Measurements from ENCODE around the gene PML.
"Not testable (repeated sequence)": the region's sequence is repeated elsewhere in the genome, so short reads cannot be mapped to it uniquely, and the experiment has no call there.

The PML gene

DNA sequence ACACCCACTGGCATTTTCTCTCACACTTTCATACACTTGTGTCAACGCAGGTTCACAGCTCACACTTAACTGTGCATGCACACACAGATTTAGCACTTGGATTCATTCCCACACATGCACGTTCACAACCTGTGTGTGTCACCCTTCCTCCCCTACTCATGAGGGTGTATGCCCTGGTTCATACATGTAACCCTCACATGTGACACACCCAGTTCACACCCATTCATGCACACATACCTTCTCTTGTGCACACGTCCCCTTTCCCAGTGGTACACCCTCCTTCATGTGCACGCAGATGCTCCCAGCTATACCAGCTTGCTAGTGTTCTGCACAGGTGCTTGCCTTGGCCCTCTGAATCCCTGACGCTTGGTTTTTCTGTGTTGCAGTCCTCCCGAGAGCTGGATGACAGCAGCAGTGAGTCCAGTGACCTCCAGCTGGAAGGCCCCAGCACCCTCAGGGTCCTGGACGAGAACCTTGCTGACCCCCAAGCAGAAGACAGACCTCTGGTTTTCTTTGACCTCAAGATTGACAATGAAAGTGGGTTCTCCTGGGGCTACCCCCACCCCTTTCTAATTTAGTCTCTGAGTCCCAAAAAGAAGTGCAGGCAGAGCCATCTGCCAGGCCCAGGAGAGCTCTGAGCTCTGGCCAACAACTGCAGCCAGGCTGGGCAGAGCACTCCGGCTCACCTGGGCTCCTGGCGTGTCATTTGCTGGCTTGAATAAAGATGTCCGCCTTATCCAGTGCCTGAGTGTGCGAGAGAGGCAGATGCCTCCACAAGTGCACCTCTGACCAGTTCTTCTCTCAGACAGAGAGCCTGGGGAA is 48.3 kb downstream of the PML start:
- DNase-seq = no peak

DNA sequence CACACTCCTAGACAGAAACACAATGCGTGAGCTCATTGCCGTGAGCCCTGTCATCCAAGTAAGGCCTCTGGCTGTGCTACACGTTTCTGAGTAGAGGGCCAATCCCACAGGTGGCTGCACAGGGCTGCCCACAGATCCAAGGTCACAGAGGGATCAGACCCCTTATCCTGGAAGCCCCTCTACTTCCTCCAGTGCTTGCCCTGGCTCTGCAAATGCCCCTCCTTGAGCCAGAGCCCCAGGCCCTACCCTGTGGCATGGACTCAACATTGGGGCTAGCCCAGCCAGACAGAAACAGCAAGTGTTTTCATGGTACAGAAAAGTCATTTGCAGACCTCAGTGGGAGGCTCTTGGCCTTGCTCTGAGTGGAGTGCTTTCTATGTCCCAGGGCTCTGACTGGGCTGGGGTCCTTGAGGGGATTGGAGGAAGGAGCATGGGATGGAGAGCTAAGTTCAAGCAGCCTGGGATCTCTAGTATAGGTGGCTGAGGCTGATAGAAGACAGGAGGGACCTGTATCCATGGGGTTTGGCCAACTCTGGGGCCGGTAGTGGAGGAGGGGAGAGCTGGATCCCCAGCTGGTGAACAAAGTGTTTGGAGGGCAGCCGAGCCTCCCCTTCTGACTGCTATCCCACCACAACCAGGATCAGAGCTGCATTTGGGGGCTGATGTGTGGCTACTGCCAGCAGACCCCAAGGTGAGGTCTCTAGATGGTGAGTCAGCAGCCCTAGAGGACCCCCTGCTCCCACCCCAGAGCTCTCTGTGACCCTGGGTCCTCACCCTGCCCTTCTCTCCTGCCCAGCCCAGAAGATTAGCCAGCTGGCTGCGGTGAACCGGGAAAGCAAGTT is 49.1 kb downstream of the PML start:
- DNase-seq = no peak

DNA sequence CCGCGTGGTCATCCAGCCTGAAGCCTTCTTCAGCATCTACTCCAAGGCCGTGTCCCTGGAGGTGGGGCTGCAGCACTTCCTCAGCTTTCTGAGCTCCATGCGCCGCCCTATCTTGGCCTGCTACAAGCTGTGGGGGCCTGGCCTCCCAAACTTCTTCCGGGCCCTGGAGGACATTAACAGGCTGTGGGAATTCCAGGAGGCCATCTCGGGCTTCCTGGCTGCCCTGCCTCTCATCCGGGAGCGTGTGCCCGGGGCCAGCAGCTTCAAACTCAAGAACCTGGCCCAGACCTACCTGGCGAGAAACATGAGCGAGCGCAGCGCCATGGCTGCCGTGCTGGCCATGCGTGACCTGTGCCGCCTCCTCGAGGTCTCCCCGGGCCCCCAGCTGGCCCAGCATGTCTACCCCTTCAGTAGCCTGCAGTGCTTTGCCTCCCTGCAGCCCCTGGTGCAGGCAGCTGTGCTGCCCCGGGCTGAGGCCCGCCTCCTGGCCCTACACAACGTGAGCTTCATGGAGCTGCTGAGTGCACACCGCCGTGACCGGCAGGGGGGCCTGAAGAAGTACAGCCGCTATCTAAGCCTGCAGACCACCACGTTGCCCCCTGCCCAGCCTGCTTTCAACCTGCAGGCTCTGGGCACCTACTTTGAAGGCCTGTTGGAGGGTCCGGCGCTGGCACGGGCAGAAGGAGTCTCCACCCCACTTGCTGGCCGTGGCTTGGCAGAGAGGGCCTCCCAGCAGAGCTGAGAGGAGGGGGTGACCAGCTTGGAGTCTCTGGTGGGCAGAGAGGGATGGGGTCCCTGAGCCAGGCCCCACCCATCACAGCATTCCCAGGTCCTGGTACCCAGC is 50.0 kb downstream of the PML start:
- DNase-seq = no peak

DNA sequence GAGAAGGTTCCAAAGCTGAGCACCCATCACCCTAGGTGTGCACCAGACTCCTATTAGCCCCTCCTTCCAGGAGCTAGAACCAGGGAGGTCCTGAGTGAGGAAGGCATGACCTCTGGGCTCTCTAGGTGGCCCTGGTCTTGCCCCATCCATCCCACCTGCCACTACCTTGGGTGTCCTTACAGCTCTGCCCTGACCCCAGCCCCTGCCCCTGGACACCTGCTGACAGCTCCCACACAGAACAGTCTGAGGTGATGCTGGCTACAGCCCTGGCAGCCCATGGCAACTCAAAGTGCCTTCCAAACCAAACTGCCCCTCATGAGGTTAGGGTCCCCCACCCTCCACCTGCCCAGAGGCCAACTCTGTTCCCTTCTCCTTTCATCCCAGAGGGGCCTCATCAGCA is 50.7 kb downstream of the PML start:
- no peak for DNase-seq

DNA sequence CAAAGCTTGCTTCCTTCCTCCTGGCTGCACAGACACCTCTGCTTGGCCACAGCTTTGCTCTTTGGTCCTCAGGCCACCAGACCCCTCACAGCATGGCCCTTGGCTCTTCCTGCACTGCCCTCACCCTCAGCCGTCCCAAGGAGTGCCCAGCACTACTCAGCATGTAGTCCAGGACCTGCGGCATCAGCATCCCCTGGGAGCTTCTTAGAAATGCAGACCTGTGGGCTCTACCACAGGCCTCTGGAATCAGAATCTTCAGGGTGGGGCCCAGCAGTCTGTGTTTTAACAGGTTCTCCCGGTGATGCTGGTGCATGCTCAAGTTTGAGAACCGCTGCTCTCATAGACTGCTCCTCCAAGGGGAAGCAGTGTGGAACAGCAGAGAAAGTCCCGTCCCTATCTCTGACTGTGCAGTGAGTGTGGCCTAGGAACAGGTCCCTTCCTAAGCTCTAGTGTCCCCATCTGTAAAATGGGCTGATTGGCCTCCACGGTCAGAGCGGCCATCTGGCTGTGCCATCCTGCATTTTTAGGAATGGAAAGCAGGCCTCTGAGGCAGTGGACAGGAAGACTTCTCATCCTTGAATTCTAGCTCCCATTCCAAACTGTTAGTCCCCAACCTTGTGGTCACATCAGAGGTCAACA is 51.2 kb downstream of the PML start:
- DNase-seq = no peak

DNA sequence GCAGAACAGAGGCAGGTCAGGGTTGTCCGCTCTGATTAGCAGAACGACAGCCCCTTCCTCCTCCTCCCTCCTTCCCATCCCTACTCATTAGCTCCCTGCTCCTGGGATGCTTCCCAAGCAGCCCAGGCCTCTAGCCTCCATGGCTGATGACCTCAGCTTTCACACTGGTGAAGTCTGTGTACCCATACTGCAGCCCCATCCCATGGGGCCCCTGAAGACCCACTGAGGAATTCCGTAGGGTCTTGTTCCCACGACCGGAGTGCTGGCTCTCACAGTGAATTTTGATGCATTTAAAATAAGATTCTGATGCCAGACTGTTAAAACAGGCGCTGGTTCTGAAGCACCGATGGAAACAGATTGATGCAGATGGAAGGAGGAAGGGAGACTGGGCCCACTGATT is 51.8 kb downstream of the PML start:
- no peak for DNase-seq

DNA sequence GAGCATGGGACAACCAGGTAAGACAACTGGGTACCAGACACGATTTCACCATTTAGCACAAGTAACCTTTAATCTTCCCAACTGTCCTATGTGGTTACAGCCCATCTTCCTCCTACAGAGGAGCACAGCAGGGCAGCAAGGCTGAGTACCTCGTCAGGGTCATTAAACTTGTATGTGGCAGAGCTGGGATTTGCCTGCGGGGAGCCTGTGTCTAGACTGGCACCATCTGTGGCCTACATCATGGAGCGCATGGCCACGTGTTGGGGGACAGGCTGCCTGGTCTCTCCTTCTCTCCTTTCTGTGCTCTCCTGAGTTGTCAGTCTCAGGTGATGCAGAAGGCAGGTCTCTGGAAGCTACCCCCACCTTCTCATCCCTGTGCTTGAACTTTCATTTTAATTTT is 55.6 kb downstream of the PML start:
- peak; percentile 72 for DNase-seq

DNA sequence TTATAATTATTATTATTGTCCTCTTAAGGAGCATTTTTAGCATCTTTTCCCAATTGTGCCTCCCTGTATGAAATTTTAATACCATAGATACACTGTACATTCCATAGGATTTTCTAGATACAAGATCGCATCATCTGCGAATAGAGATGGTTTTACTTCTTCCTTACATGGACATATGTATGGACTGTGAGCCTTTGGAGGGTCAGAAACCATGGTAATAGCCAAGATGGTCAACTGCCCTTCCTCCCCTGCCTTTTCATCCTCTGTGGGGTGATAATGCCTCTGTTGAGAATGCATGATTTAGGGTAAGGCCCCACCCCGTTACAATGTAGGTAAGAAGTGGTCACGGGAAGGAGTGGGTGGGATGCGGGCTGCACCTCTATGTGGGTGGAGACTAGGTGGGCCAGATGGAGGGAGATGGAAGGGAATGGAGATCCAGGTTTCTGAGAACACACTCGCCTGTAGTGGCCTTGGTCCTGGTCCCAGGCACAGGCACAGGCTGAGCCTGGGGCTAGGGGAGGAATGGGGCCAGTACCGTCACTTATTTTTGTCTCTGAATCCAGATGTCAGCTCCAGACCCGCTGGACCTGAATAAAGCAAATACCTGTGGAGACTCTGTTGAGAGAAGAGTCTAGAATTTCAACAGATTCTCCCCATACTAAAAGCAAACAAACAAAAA is 56.2 kb downstream of the PML start:
- DNase-seq = no peak

DNA sequence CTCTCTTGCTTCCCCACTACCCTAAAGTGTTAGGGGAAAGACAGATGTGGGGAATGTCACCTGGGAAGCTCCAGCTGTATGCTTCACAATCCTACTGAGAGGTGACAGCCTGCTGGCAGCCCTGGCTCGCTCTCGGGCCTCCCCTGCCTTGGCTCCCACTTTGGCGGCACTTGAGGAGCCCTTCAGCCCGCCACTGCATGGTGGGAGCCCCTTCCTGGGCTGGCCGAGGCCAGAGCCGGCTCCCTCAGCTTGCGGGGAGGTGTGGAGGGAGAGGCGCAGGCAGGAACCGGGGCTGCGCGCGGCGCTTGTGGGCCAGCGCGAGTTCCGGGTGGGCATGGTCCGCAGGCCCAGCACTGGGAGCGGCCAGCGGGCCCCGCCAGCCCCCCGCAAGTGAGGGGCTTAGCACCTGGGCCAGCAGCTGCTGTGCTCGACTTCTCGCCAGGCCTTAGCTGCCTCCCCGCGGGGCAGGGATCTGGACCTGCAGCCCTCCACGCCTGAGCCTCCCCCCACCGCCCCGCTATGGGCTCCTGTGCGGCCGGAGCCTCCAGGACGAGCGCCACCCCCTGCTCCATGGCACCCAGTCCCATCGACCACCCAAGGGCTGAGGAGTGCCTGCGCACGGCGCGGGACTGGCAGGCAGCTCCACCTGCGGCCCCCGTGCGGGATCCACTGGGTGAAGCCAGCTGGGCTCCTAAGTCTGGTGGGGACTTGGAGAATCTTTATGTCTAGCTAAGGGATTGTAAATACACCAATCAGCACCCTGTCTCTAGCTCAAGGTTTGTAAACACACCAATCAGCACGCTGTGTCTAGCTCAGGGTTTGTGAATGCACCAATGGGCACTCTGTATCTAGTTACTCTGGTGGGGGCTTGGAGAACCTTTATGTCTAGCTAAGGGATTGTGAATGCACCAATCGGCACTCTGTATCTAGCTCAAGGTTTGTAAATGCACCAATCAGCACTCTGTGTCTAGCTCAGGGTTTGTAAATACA is 58.0 kb downstream of the PML start:
- DNase-seq = not testable (repeated sequence)

DNA sequence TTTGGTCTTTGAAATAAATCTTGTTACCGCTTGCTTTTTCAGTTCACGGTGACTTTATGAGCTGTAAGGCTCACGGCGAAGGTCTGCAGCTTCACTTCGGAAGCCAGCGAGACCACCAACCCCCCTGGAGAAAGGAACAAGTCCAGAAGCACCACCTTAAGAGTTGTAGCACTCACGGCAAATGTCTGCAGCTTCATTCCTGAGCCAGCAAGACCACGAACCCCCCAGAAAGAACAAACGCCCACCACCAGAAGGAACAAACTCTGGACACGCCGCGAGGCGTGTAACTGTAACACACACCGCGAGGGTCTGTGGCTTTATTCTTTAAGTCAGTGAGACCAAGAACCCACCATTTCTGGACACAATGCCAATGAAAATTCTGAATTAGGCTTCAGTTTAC is 59.0 kb downstream of the PML start:
- no peak for DNase-seq

DNA sequence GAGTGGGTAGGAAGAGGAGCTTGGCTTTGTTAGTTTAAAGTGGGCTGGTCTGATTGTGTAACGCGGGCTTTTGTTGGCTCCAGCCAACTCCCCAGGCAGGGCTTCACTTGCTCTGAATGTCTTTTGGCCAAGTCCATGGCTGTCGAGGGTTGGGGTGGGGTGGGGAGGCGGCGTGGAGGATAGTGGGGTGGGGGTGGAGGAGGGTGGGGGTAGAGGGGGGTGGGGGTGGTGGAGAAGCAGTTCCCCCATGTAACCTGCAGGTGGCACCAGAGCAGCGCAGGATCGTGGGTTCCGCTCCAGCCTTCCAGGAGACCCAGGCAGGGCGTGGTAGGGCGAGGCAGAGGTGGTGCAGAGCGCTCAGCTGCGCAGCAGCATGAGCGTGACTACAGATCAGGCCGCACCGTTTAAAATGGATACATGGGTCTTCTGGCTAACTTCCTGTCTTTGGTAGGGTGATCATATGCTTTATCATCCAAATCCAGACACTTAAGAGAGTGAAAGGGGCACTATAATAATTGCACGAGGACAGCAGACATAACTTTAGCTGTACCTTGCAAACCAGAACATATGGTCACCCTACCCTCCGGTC is 59.5 kb downstream of the PML start:
- DNase-seq = peak; percentile 93

DNA sequence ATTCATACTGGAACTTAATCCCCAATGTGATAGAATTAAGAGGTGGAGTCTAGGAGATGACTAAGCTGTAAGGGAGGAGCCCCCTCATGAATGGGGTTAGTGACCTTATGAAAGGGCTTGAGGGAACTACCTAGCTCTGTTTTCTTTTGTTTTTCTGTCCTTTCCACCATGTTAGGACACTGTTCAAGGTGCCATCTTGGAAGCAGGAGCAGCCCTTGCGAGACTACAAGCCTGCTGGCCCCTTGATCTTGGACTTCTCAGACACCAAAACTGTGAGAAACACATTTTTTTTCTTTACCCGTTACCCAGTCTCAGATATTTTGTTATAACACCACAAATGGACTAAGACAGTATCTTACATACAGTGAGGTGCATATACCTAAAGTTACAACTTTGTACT is 61.3 kb downstream of the PML start:
- DNase-seq = no peak

DNA sequence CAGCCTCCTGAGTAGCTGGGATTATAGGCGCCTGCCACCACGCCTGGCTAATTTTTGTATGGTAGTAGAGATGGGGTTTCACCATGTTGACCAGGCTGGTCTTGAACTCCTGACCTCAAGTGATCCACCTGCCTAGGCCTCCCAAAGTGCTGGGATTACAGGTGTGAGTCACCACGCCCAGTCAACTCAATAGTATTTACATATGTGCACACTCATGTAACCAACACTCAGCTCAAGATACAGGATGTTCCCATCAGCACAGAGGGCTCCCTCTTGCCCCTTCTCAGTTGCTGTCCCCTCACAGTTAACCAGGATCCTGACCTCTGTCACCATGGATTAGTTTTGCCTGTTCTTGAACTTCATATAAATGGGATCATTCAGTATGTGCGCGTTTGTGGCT is 61.8 kb downstream of the PML start:
- not testable (repeated sequence) for DNase-seq

DNA sequence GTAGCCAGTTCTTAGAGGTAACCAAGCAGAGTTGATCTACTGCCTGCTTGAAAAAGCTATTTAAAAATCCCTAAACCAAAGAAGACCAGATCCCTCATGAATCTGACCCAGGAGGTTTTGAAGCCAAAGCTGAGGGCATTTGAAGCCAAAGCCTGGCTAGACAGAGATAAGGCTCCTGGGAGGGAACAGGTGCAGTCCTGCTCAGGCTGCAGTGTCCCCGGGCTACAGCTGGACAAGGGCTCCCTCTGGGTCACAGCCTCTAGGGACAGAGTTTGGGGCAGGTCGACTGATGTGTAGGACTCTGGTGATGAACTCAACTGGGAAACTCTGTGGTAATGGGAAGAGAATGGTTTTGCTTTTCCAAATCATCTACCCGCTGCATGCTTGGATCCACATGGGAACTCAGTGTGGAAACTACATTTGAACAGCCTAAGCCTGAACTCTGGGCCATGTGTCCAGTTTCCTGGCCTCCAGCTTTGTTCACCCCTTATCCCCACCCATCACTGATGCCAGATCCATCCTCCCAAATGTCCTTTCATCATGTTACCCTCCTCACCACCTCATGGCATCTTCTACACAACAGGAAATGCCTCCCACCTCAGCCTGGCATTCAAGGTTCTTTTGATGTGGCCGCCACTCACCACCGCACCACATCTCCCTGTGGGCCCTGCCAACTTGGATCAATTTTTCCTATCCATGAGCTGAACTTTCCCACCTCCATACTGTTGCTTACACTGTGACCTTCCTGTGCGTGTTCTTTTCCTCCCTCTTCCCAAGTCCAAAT is 64.7 kb downstream of the PML start:
- DNase-seq = not testable (repeated sequence)

DNA sequence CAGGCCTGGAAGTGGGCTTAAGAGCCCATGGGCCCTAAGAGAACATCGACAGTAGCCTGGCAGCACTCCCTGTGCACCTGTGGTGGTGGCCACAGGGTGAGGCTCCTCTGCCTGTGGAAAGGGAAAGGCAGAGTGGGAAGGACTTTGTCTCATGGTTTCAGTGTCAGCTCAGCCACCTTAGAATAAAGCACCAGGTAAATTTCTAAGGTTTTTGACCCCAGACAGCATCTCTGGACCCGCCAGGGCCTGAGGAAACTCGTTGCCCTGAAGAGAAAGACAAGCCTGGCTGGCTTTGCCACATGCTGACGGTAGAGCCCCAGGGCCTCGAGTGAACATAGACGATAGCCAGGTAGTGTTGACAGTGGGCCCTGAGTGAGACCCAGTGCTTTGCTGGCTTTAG is 65.7 kb downstream of the PML start:
- no peak for DNase-seq

DNA sequence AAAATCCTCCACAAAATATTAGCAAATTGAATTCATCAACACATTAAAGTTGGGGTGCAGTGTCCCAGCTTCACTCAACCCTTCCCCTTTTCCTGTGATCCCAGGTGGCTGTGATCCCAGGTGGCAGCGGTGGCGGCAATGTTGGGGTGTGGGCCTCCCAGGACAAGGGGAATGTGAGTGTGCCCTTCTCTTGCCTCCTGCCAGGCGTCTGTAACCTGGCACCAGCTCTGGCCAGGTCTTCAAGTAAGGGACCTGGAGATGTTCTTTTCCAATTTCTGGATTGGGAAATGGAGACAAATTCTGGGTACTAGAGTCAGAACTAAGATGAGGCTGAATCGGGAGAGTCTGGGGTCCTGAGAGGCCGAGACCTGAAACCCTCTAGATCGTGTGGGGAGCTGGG is 67.7 kb downstream of the PML start:
- no peak for DNase-seq

DNA sequence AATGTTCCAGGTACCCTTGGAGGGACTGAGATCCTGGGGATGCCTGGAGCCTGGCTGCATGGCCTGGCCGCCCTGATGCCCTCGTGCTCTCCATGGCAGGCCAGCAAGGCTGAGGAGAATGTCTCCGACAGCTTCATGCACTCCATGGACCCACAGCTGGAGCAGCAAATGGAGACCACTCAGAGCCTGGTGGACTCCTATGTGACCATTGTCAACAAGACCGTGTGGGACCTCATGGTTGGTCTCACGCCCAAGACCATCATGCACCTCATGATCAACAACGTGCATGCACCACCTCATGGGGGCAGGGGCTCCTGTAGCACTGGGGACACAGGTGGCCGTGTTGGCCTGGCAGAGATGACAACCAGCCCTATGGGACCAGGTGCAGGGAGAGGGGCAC is 68.2 kb downstream of the PML start:
- no peak for DNase-seq

DNA sequence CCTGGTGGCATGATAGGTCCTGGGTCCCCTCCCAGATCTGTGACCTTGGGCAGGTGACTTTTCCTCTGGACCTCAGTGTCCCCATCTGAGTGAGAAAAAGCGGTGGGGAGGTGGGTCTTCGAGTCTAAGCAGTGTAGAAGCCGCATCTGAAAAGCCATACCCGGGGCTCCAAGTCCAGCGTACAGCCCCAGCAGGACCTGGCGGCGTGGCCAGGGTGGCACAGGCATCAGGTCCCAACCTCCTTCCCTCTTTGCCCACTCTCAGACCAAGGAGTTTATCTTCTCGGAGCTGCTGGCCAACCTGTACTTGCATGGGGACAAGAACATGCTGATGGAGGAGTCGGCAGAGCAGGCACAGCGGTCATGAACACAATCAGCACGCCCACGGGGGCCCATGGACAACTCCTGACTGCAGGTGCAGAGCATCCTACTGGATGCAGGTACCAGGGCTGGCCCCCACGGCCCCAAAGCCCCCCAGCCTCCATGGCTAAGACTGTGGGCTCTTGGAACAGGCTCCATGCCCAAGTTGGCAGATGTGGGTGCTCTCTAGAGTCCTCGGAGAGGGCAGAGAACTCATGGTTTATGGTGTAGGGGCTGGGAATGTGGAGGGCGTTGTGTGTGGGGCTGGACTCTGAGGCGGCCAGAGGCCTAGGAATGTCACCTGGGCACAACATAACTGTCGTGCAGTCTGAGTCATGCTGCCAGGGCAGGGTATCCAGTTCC is 69.1 kb downstream of the PML start:
- DNase-seq = not testable (repeated sequence)

DNA sequence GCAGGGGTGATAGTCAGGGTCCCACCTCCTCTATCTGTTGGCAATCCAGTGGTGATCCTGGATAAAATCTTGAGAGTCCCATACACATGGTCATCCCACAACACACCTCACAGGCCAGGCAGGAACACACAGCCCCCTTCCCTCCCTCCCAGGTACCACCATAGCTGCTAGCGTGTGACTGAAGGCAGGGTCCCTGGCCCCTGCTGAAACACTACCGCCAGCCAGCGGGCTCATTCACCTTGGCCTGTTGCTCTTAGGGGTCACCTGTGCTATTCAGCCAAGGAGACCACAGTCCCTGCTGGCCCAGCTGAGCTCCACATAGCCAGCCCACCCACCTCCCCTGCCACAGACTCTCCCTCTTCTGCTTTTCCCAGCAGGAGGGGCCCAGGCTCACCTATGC is 69.7 kb downstream of the PML start:
- not testable (repeated sequence) for DNase-seq

Measured in eye (tissue), 1 donor.